Lower leg skin (tissue), 4 donors: ENCODE measurements around the gene STPG2. TPM values are rescaled to one million over a fixed set of nuclear protein-coding genes. Genes with fewer than 3 reads are reported as not detected.
"Not testable (repeated sequence)": the region's sequence is repeated elsewhere in the genome, so short reads cannot be mapped to it uniquely, and the experiment has no call there.

Experiments
- DNase-seq, 2 donors: peaks; one replicate each; pipeline ENCODE4 v3.0.0-alpha.2; 2019; ENCODE audit warnings: low spot score in 2 of 2
- H3K4me3 ChIP-seq: fragments of 200-600 bp; sonication (generic); 2 replicates; pipeline ENCODE4 v1.5.1; 2017; ENCODE audit warnings: mild to moderate bottlenecking, low read depth; ENCODE audit not compliant: poor library complexity, severe bottlenecking
- POLR2A ChIP-seq, 2 donors: fragments of 450-650 bp; IDR thresholded peaks; one replicate each; pipeline ENCODE4 v1.6.1; 2016 to 2017; ENCODE audit warnings: antibody characterized with exemption in 2 of 2, mild to moderate bottlenecking in 1 of 2, moderate library complexity in 1 of 2
- WGBS, 2 donors: methylation state at CpG; one replicate each; pipeline ENCODE4 v1.1.5; 2018; 5-methylcytosine and 5-hydroxymethylcytosine counted together
- intact Hi-C: fragments of 100-400 bp; cut with DNase I; formaldehyde crosslinking; loops from one replicate; pipeline ENCODE4 v1.15.0; 2023; ENCODE audit warnings: low total_unique reads
- total RNA-seq, 4 donors: library from RNA; depleted of rRNA; stranded (reverse); fragments of >200 nt; gene quantifications; one replicate each; pipeline ENCODE4 v1.1.0, GENCODE V29; 2016
- TF ChIP-seq, protein P1 (sequence below), 3 donors: fragments of 450-650 bp; IDR thresholded peaks; one replicate each; pipeline ENCODE4 v1.5.1; 2016; ENCODE audit warnings: antibody characterized with exemption in 3 of 3, mild to moderate bottlenecking in 3 of 3, moderate library complexity in 2 of 3

The STPG2 gene
- total RNA-seq, 4 donors from 2014 or later = 0.21 to 0.84 (median 0.38) TPM

DNA sequence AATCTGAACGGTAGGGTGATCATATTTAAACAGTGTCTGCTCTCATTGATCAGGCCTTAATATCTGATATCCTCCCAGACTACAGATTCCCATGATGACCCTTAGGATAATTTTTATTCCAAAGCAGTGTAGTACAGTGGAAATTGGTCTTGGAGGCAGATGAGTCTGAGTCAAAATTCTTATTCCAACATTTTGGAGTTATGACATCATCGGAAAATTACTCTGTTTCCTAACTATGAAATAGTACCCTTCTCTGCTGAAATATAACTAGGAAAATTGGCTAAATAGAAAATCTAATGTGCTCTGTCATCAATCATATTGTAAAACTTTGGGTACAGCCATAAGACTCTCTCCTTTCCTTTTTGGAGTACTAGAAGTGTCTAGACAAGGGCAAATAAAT is 583.3 kb downstream of the STPG2 start:
- H3K4me3 ChIP-seq = no peak overlapping the region
- DNase-seq = no peak
- no peak for TF ChIP-seq POLR2A (IDR thresholded peaks at IDR 0.05)
- TF ChIP-seq, protein P1, sequence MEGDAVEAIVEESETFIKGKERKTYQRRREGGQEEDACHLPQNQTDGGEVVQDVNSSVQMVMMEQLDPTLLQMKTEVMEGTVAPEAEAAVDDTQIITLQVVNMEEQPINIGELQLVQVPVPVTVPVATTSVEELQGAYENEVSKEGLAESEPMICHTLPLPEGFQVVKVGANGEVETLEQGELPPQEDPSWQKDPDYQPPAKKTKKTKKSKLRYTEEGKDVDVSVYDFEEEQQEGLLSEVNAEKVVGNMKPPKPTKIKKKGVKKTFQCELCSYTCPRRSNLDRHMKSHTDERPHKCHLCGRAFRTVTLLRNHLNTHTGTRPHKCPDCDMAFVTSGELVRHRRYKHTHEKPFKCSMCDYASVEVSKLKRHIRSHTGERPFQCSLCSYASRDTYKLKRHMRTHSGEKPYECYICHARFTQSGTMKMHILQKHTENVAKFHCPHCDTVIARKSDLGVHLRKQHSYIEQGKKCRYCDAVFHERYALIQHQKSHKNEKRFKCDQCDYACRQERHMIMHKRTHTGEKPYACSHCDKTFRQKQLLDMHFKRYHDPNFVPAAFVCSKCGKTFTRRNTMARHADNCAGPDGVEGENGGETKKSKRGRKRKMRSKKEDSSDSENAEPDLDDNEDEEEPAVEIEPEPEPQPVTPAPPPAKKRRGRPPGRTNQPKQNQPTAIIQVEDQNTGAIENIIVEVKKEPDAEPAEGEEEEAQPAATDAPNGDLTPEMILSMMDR (IDR thresholded peaks at IDR 0.05) = no peak
- 87 to 88% methylated on average over 2 of the region's 2 CpGs for WGBS, 2 donors
- intact Hi-C loops = no loop called here

DNA sequence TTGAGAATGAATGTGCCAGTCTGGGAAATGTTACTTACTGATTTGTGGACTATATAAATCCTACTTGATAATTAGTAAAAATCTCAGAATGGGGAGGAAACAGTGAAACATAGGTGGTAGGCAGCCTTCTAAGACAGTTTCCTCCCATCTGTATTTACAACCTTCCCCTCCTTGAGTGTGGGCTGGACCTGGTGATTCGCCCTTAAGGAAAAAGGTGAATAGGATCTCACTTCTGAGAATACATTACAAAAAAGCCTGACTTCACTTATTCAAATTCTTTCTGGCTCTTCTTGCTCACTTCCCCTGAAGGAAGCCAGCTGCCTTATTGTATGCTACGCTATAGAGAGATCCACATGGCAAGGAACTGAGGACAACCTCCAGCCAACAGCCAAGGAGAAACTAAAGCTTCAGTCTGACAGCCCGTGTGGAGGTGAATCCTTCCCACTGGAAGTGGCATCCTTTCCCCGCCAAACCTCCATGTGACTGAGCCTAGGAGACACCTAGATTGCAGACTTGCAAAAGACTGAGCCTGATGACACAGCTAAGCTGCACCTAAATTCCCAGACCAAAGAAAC is 585.0 kb downstream of the STPG2 start:
- WGBS, 2 donors = 60 to 73% methylated on average over 4 of the region's 4 CpGs

DNA sequence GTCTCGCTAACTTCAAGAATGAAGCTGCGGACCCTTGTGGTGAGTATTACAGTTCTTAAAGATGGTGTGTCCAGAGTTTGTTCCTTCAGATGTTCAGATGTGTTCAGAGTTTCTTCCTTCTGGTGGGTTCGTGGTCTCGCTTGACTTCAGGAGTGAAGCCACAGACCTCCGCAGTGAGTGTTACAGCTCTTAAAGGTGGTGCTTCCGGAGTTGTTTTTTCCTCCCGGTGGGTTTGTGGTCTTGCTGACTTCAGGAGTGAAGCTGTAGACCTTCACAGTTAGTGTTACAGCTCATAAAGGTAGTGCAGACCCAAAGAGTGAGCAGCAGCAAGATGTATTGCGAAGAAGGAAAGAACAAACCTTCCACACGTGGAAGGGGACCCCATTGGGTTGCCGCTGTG is 592.6 kb downstream of the STPG2 start:
- intact Hi-C loops, H3K4me3 ChIP-seq, DNase-seq: not testable (repeated sequence)
- WGBS, 2 donors = 83 to 92% methylated on average over 10 of the region's 10 CpGs

More for the DNA sequence above, 585.0 kb downstream of the STPG2 start:
- intact Hi-C loops = no loop called here
- H3K4me3 ChIP-seq = no peak overlapping the region
- DNase-seq = no peak
- TF ChIP-seq POLR2A (IDR thresholded peaks at IDR 0.05) = no peak
- TF ChIP-seq, protein P1 (IDR thresholded peaks at IDR 0.05) = no peak

DNA sequence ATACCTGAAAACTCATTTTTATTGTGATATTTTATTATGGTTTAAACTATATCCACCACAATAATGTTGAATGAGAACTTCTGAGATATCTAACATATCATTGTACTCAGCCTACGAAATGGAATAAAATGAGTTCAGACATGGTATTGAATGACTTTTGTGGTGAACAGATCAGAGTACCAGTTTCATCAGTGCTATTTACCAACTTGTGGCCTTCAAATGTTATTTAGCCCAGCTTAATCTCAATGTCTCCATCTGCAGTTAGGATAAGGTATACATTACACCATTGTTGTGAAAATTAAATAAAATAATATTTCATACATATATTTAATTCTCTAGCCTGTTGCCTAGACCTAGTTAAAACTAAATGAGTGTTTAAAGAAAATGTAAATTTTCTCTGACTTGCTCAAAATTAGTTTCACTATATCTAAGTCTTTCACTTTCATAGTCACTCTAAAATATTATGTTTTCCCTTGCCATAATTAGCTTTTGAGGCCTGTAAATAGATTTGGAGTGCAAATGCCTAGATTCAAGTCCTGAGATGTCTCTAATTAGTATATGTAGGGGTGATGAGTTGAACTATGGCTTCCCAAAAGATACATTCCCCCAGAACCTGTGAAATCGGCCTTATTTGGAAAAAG is 594.2 kb downstream of the STPG2 start:
- intact Hi-C loops = no loop called here
- no peak for DNase-seq
- H3K4me3 ChIP-seq = no peak overlapping the region
- WGBS, 2 donors = 84% methylated on average over 2 of the region's 2 CpGs
- TF ChIP-seq POLR2A (IDR thresholded peaks at IDR 0.05) = no peak
- TF ChIP-seq, protein P1 (IDR thresholded peaks at IDR 0.05) = no peak

DNA sequence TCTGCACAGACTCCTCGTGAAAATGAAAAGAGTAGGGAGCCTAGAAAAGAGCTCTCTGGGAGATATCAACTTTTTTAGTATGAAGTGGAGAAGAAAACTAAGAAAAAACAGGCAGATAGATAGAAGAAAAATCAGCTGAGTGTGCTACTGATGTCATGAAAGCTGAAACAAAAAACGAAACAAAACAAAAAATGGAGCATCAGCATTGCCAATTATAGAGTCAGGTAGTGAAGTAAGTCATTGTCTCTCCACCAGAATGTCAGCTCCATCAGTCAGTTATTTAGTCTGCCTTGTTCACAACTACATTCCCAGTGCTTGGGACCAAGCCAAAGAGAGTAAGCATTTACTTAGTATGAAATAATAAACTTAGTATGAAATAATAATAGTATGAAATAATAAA is 595.1 kb downstream of the STPG2 start:
- no peak for DNase-seq
- TF ChIP-seq POLR2A (IDR thresholded peaks at IDR 0.05) = no peak
- TF ChIP-seq, protein P1 (IDR thresholded peaks at IDR 0.05) = no peak
- WGBS, 2 donors = 73 to 87% methylated on average over 2 of the region's 2 CpGs
- intact Hi-C loops = no loop called here
- H3K4me3 ChIP-seq = no peak overlapping the region

DNA sequence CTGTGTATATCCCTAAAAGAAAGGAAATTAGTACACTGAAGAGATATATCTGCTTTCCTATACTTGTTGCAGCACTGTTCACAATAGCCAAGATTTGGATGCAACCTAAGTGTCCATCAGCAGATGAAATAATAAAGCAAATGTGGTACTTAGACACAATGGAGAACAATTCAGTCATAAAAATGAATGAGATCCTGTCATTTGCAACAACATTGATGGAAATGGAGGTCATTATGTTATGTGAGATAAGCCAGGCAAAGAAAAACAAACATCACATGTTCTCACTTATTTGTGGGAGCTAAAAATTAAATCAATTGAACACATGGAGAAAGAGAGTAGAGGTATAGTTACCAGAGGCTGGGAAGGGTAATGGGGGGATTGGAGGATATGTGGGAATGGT is 611.9 kb downstream of the STPG2 start:
- TF ChIP-seq, protein P1 (IDR thresholded peaks at IDR 0.05) = no peak
- TF ChIP-seq POLR2A (IDR thresholded peaks at IDR 0.05) = no peak
- intact Hi-C loops = no loop called here
- DNase-seq = no peak
- H3K4me3 ChIP-seq = no peak overlapping the region
